HEK293T (cell line): ENCODE data around the gene MC4R.

Source experiments
- CTCF ChIA-PET: fragments of 350-600 bp; formaldehyde crosslinking; extraction: SDS; loops from one replicate; lab custom pipeline; 2021; ENCODE audit warnings: antibody characterized with exemption, inconsistent platforms; lab: Yijun Ruan, JAX
- POLR2A ChIA-PET: fragments of 350-600 bp; formaldehyde crosslinking; extraction: SDS; loops from one replicate; lab custom pipeline; 2020; ENCODE audit warnings: antibody characterized with exemption, inconsistent platforms; lab: Yijun Ruan, JAX
- DNase-seq: peaks from one replicate; pipeline ENCODE4 v3.0.0; 2012; ENCODE audit warnings: mixed read lengths; ENCODE audit errors: extremely low spot score
- ARNT ChIP-seq: fragments of 450-650 bp; IDR thresholded peaks from 2 replicates; pipeline ENCODE4 v1.6.1; 2017; ENCODE audit warnings: mild to moderate bottlenecking
- BHLHE40 ChIP-seq: fragments of 450-650 bp; IDR thresholded peaks from 2 replicates; pipeline ENCODE4 v1.6.1; 2016; ENCODE audit warnings: mild to moderate bottlenecking, moderate library complexity, borderline replicate concordance
- CTBP1 ChIP-seq: fragments of 450-650 bp; IDR thresholded peaks from 2 replicates; pipeline ENCODE4 v1.6.1; 2016; ENCODE audit warnings: borderline replicate concordance
- ELF4 ChIP-seq: fragments of 450-650 bp; IDR thresholded peaks from 2 replicates; pipeline ENCODE4 v1.6.1; 2017; ENCODE audit warnings: antibody characterized with exemption
- FOXA1 ChIP-seq: fragments of 450-650 bp; IDR thresholded peaks from 2 replicates; pipeline ENCODE4 v1.6.1; 2016; ENCODE audit warnings: mild to moderate bottlenecking
- FOXK2 ChIP-seq: fragments of 450-650 bp; IDR thresholded peaks from 2 replicates; pipeline ENCODE4 v1.6.1; 2016; ENCODE audit warnings: mild to moderate bottlenecking
- FOXM1 ChIP-seq: fragments of 450-650 bp; IDR thresholded peaks from 2 replicates; pipeline ENCODE4 v1.6.1; 2017; ENCODE audit warnings: mild to moderate bottlenecking, borderline replicate concordance
- HDGF ChIP-seq: fragments of 450-650 bp; IDR thresholded peaks from 2 replicates; pipeline ENCODE4 v1.6.1; 2017; ENCODE audit warnings: antibody characterized with exemption, borderline replicate concordance
- L3MBTL2 ChIP-seq: fragments of 450-650 bp; conservative IDR thresholded peaks from 2 replicates; pipeline ENCODE4 v1.6.1; 2016; ENCODE audit warnings: mild to moderate bottlenecking
- LEF1 ChIP-seq: fragments of 450-650 bp; IDR thresholded peaks from 2 replicates; pipeline ENCODE4 v1.6.1; 2017; ENCODE audit warnings: mild to moderate bottlenecking, borderline replicate concordance
- NFRKB ChIP-seq: fragments of 450-650 bp; IDR thresholded peaks from 2 replicates; pipeline ENCODE4 v1.6.1; 2016; ENCODE audit warnings: mild to moderate bottlenecking, moderate library complexity
- PKNOX1 ChIP-seq: fragments of 450-650 bp; IDR thresholded peaks from 2 replicates; pipeline ENCODE4 v1.6.1; 2016
- SP1 ChIP-seq: fragments of 450-650 bp; IDR thresholded peaks from 2 replicates; pipeline ENCODE4 v1.6.1; 2017
- SUZ12 ChIP-seq: fragments of 450-650 bp; IDR thresholded peaks from 2 replicates; pipeline ENCODE4 v1.6.1; 2016; ENCODE audit warnings: mild to moderate bottlenecking
- TARDBP ChIP-seq: fragments of 450-650 bp; IDR thresholded peaks from 2 replicates; pipeline ENCODE4 v1.6.1; 2016
- ZNF384 ChIP-seq: fragments of 450-650 bp; IDR thresholded peaks from 2 replicates; pipeline ENCODE4 v1.6.1; 2016

Gene MC4R

GRCh38 chr18:60411715-60412114 lies 39.1 kb upstream of the MC4R start:
- TF ChIP-seq ARNT (no peak), TARDBP (no peak), SP1 (no peak), FOXK2 (no peak), PKNOX1 (no peak), HDGF (no peak), FOXA1 (no peak), NFRKB (no peak), LEF1 (no peak), SUZ12 (no peak), L3MBTL2 (no peak), CTBP1 (no peak), ZNF384 (no peak), ELF4 (no peak), FOXM1 (no peak), BHLHE40 (no peak)
- DNase-seq: peak; percentile 10
- CTCF ChIA-PET: interaction anchor here (1.0 kb wide), 1 partner anchor 423 kb away, joined by 4 read pairs; no protein-coding TSS in a partner anchor
- POLR2A ChIA-PET: interaction anchor here (0.6 kb wide), 1 partner anchor 38 kb away, joined by 3 read pairs; no protein-coding TSS in a partner anchor

GRCh38 chr18:60406721-60407120 lies 34.1 kb upstream of the MC4R start:
- TF ChIP-seq SP1 (no peak), ARNT (no peak), FOXA1 (no peak), CTBP1 (no peak), FOXK2 (no peak), HDGF (no peak), ZNF384 (no peak), BHLHE40 (no peak), ELF4 (no peak), FOXM1 (no peak)
- ChIA-PET CTCF (no interaction called here), POLR2A (no interaction called here)
- DNase-seq: no peak

DNA sequence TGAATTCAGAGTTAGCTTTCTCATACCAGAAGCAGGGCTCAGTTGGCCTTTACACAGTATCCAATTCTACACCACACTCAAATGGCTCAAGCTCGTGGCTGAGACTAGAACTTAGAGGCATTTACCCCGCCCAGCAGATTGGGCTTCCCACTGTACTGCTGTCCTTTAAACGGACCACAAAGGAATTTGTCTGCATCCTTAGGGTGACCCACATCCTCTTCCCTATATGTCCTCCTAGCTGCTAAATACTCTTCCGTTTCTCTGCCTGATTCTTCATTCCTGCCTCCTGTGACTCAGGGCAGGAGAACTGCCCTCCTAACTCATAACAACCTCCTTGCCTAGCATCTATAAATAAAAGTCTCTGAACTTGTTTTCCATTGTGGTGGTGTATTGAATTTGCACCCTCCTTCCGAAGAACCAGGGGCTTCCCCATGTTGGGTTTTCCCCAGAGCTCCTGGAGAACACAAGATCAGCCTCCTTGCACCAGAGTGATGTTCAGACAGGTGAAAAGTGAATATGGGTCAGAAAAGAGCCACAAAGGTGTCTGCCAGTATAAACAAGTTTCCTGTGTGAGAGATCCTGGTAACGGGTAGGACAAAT lies 32.0 kb upstream of the MC4R start:
- CTCF ChIA-PET: no interaction called here
- DNase-seq: no peak
- POLR2A ChIA-PET: no interaction called here
- TF ChIP-seq FOXK2 (no peak), FOXA1 (no peak), FOXM1 (no peak), ARNT (no peak), CTBP1 (no peak), HDGF (no peak), NFRKB (no peak), ELF4 (no peak), ZNF384 (no peak), BHLHE40 (no peak), SUZ12 (no peak), SP1 (no peak), L3MBTL2 (no peak), LEF1 (no peak)

DNA sequence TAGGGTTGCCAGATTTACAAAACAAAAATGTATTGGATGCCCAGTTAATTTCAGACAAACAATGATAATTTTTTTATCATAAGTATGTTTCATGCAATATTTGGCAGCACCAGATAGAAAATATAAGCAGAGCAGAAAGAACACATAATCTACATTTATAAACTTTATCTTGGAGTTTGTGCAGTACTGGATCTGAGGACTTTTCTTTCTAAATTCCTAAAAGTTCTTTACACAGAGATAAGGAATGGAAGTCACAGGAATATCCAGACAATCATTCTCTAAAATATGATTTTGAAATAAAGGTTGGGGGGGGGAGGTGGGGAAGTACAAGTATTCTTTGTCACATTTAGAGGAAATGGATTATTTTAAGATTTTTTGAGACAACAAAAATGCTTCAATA lies 28.8 kb upstream of the MC4R start:
- TF ChIP-seq ARNT (no peak), BHLHE40 (no peak), TARDBP (no peak), LEF1 (no peak), SUZ12 (no peak), SP1 (no peak), HDGF (no peak), ELF4 (no peak), ZNF384 (no peak), L3MBTL2 (no peak), FOXM1 (no peak), PKNOX1 (no peak), FOXA1 (no peak), NFRKB (no peak)
- POLR2A ChIA-PET: no interaction called here
- no peak for DNase-seq
- CTCF ChIA-PET: no interaction called here

GRCh38 chr18:60391571-60392226 lies 19.1 kb upstream of the MC4R start:
- ChIA-PET POLR2A (no interaction called here), CTCF (no interaction called here)
- no peak for DNase-seq
- TF ChIP-seq NFRKB: no peak
- no peak for TF ChIP-seq ZNF384
- no peak for TF ChIP-seq FOXK2
- no peak for TF ChIP-seq HDGF
- no peak for TF ChIP-seq FOXM1
- no peak for TF ChIP-seq TARDBP
- TF ChIP-seq LEF1: no peak
- no peak for TF ChIP-seq FOXA1
- no peak for TF ChIP-seq BHLHE40
- no peak for TF ChIP-seq CTBP1
- TF ChIP-seq ARNT: no peak
- TF ChIP-seq SP1: no peak

DNA sequence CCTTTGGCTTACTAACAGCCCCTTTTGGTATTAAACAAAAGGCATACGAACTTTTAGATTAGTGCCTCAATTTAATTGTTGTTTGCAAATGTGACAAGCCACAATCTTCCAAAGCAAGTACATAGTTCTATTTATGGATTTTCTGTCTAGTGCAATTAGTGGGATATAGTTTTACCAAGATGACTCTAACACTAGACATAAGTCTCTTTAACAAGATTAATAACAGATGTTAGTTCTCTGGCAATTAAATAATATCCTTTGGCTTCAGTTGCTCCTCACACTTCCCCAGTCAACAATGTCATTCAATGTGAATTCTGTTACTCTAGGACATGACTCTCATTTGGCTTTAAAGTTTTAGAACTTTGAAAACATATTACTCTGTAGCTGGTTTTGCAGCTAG lies 16.7 kb upstream of the MC4R start:
- ChIA-PET POLR2A (no interaction called here), CTCF (no interaction called here)

More for the DNA sequence above, 16.7 kb upstream of the MC4R start:
- no peak for DNase-seq
- TF ChIP-seq FOXK2 (no peak), LEF1 (no peak), TARDBP (no peak)
